Globus pallidus (tissue), 1 donor: ENCODE data around the gene PODXL.

Experiments used
- DNase-seq: peaks from one replicate; pipeline ENCODE4 v3.0.0-alpha.2; 2015; ENCODE audit warnings: low spot score

PODXL gene

DNA sequence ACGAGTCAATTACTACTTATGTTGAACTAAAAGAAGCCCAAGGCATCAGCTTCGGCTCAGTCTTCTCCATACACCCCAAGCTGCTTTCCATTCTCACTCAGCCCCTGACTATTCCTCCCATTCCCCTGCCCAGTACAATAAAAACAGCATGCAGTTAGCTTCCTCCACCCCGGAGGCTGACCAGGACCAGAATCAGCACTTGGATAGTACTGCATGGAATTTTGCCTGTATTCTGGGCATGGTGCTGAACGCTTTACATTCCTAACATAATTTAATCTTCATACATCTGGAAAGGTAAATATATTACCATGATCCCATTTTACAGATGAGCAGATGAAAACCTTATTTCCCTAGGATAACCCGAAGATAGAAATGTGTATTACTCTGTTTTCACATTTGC is 7.5 kb upstream of the PODXL start:
- no peak for DNase-seq

GRCh38 chr7:131562941-131563340 is 6.5 kb upstream of the PODXL start:
- no peak for DNase-seq

- DNase-seq: no peak
These were observed 3.6 kb upstream of the PODXL start for GRCh38 chr7:131560061-131560460.

- DNase-seq: no peak
These were observed 1.4 kb upstream of the PODXL start for GRCh38 chr7:131557652-131558385.

DNA sequence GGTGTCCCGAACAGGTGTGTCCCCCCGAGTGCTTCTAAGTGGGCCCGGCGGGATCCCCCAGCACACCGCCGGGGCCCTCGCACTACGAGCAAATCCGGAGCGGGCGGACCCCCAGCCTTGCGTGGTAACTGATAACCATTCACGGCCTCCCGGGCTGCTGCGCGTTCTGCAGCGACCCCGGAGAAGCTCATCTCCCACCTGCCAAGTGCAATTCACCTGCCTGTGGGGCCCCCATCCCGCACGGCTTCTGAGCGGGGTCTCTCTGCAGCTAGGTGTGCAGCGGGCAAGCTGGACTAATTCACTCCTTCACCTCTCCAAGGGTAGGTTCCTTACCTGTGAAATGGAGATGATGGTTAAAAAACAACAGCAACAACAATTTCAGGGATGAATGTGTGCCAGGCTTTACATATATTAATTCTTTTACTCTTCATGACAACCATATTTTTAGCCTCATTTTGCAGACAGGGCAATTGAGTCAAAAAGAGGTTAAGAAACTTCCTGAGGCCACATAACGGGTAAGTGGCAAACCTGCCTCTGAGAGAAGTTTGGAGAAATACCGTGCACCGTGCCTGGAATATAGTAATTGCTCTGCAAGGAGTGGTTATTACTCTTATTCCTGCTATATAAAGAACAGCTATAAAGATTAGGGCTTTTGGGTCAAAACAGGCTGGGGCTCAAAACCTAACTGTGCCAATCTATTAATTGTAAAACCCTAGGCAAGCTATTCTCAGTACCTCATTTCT is 652 bp upstream of the PODXL start:
- DNase-seq: no peak

DNA sequence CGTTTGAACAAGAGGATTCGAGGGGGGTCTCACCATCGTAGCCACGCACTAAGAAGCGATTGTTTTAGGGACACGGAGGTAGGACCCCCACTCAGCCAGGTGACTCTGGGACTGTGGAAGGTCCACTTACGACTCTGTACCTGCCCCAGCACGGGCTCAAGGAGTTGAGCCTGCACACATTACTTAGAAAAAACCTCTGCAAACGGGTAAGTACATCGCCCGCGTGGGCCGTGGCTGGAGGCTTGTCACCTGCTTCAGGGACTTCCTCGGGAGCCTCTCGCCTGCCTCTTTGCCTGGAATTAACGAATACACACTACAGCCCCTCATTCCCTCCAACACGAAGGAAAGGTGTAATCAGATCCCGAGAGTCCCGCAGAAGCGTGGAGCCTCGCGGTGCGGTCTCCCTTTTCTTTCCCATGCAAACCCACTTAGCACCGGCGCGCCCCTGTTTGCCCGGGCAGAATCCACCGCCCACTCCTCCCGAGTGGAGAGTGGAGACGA is 826 bp downstream of the PODXL start:
- DNase-seq: no peak

DNA sequence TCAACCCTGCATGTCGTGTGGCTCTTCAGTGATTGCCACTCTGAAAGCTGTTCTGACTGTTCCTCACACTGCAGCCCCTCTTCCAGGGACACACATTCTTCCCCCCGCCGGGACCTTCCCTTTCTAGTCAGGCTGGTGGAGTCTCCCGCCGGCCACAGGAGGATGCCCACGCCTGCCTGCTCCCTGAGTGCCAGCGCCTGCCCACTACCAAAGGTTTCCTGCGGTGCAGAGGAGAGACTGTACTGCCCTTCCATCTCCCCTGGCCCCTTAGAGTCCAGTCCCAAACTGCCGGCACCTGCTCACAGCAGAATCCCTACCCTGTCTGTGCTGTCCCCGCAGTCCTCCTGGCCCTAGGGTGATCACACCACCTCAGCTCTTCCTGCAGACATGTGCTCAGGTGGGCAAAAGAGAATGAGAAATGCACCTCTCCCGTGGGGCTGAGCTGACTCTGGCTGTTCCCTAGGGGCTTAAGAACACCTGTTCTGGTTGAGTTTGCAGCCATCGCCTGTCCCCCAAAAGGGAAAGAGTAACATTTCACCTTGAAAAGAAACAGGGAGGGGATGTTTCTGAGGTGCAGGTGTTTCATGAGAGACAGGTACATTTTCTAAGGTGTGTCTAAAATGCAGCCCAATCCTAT is 1.4 kb downstream of the PODXL start:
- DNase-seq: no peak

- DNase-seq: no peak
These were observed 2.5 kb downstream of the PODXL start for GRCh38 chr7:131553931-131554330.

GRCh38 chr7:131552053-131552452 is 4.4 kb downstream of the PODXL start:
- no peak for DNase-seq

DNA sequence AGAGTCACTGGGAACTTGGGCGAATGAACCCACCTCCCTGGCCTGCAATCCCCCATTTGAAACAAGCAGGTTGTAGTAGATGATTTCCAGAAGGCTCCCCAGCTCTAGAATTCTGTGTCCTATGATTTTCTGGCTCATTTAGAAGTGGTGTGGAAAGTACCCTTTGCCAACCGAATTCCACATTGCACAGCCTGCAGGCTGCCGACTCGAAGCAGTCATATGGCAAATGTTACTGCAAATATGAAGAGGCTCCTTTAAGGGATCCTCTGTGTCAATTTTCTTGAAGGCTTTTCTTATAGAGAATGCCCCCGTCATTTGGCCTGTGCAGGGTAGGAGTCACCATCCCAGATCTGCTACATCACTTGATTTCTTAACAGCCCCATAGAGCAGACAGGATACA is 5.6 kb downstream of the PODXL start:
- no peak for DNase-seq

GRCh38 chr7:131548371-131548770 is 8.1 kb downstream of the PODXL start:
- no peak for DNase-seq

- no peak for DNase-seq
These were observed 8.8 kb downstream of the PODXL start for GRCh38 chr7:131547589-131547988.

DNA sequence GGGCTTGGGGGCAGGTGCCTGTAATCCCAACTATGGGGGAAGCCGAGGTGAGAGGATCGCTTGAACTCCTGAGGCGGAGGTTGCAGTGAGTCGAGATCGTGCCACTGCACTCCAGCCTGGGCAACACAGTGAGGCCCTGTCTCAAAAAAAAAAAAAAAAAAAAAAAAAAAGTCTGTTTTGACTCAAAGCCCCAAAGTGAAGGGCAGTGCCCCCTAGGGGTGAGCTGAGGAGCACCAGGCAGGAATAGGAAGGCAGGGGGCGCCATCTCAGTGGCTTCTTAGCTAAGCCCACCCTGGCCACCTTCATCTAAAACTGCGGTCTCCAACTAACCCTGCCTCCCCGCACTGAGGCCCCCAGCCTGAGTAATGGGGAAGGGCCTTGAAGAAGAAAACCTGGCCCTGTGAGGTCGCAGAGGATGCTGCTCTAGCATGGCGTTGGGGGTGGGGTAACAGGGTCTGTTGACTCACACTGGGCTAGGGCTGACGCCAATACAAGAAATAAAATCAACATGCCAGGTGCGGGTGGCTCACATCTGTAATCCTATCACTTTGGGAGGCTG is 9.8 kb downstream of the PODXL start:
- no peak for DNase-seq

DNA sequence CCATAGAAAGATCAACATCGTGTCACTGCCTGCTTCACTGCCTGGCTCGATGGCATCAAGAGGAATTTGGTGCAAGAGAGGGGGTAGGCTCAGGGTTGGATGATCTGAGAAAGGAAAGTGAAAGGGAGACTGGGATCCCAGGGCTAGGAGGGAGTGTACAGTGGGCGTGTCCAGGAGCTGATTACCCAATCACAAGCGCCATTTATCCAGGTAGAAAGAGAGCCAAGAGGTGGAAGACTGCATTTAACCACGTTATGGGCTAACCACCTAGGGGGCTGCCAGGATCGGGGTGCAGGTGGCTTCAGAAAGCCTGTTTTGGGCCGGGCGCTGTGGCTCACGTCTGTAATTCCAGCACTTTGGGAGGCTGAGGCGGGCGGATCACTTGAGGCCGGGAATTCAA is 10.3 kb downstream of the PODXL start:
- no peak for DNase-seq

DNA sequence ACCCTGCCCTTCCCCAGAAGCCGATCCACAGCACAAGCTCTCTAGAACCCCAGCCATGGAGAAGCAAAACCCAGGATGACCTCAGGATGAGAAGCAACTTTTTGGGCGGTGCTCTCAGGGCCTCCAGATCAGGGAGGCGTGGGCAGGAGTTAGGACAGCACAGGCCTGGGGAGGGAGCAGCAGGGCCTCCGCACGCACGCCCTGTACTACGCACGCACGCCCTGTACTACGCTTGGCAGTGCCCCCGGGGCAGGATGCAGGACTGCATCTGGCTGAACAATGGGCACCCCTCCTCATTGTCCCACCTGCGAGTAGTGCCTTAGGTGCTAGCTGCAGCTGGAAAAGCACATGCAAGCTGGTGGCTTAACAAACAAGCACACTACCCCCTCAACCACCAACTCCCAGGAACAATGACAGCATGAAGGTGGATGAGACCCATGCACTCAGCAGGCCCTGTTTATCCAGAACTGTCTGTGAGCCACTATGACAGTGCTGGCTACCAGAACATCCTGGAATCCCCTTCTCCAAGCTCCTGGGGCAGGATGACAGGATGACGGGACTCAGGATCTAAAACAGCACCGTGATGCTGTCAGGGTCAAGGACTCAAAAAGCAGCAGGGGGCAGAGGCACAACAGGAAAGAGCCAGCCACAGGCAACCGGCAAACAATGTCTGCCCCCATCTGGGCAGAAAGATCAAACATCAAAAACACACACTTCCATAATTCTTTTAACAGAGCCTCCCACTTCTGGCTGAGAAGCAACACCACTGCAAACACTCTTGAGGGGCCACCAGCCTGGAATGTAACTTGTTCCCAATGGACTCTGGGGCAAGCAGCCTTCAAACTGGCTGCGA is 11.8 kb downstream of the PODXL start:
- DNase-seq: peak; percentile 38

GRCh38 chr7:131544021-131544420 is 12.4 kb downstream of the PODXL start:
- no peak for DNase-seq

- DNase-seq: no peak
These were observed 13.1 kb downstream of the PODXL start for GRCh38 chr7:131543298-131543697.

- no peak for DNase-seq
These were observed 15.8 kb downstream of the PODXL start for GRCh38 chr7:131540491-131541162.

- DNase-seq: no peak
These were observed 17.6 kb downstream of the PODXL start for GRCh38 chr7:131538813-131539179.

GRCh38 chr7:131538071-131538812 is 18.2 kb downstream of the PODXL start:
- no peak for DNase-seq
